ENCODE measurements around the gene PMM2. TPM values are rescaled to one million over a fixed set of nuclear protein-coding genes. Genes with fewer than 3 reads are reported as not detected.

PMM2 gene
- total and polyA plus RNA-seq, 2 donors (not counting 3 experiments of a cell fraction or from before 2014, with no cell fraction given): 29.0 to 61.3 TPM

DNA sequence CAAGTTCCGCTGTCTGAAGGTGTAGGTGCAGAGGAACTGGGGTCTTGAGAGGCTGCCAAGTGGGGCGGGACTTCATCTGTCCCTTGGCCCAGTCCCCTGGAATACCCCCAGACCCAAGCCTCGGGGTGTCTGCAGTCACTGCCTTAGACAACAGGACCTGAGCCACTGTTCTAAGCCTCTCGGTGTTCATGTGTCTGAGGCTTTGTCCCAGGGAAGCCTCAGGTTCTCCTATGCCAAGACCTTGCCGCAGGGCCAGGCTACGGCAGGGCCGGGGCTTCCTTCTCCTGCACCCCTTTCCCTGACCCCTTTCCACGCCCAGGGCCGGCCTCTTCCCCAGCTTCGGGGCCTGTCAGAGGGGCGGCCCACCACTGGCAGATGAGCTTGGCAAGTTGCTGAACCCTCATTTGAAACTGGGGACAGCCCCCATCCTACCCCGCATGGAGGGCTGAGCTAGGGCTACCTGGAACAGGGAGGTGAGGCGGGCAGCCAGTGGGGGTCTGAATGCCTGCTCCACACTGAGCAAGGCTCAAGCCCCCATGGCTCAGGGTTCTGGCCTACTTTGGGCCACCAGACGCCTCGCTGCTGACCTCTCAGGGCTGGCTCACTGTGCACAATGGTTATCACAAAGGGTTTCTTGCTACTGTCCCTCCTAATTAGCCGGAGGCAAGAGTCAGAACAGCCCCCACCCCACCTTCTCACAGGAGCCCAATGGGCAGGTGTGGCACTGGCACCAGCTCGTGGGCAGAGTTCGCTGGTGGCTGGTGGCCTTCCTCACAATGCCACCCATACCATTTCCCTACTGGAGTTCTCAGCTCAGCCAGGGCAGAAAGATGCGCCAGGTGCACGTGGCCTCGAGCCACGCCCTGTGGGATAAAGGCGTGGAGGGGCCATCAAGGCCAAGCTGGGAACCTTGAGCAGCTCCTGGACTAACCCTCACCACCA lies 91.6 kb downstream of the PMM2 start:
- FAIRE-seq (no peak), DNase-seq (ENCODE audit: low read depth, low spot score) (no peak)
- BruUV-seq (replicated peaks): no TSS peak
- Histone ChIP-seq H3K4me1 (ENCODE audit: control insufficient read depth, extremely low read depth, insufficient read depth, low read length) (peaks cover 12% of the 10 kb centered on the region), H3K27ac (ENCODE audit: insufficient read depth, low read depth, low read length) (no peak overlapping the region), H3K4me3 (replicated peaks in 1 of 3; ENCODE audit: insufficient read depth in 1 of 3, low read depth in 1 of 3, low read length in 3 of 3) (no peak overlapping the region), H3K27me3 (ENCODE audit: control insufficient read depth in 2 of 2, insufficient read depth in 2 of 2, low read length in 2 of 2) (no peaks in the 10 kb centered on the region), H3K4me2 (ENCODE audit: insufficient read depth, low read length) (no peak overlapping the region), H3K36me3 (ENCODE audit: control insufficient read depth in 2 of 2, extremely low read depth in 1 of 2, insufficient read depth in 2 of 2, low read length in 2 of 2) (peaks cover 11 to 25% of the 10 kb centered on the region in 2 experiments), H3K9me1 (replicated peaks; ENCODE audit: control insufficient read depth, extremely low read depth, insufficient read depth, low read length) (no peaks in the 10 kb centered on the region), H3K9ac (replicated peaks; ENCODE audit: extremely low read depth, insufficient read depth, low read length) (no peak overlapping the region), H3K9me3 (replicated peaks; ENCODE audit: control insufficient read depth, insufficient read depth, low read length) (no peaks in the 10 kb centered on the region), H4K20me1 (replicated peaks; ENCODE audit: control insufficient read depth, extremely low read depth, insufficient read depth, low read length) (no peaks in the 10 kb centered on the region), H3K79me2 (ENCODE audit: control insufficient read depth, insufficient read depth, low read length) (no peaks in the 10 kb centered on the region), H2AFZ (ENCODE audit: low read depth, low read length) (no peak overlapping the region)
- no peak for TF ChIP-seq JUN (IDR thresholded peaks at IDR 0.05; ENCODE audit: borderline replicate concordance, insufficient read depth, insufficient read length, low read depth)
- TF ChIP-seq, protein P1, sequence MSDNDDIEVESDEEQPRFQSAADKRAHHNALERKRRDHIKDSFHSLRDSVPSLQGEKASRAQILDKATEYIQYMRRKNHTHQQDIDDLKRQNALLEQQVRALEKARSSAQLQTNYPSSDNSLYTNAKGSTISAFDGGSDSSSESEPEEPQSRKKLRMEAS (IDR thresholded peaks at IDR 0.05; ENCODE audit: insufficient read depth, insufficient read length): no peak
- TF ChIP-seq, protein P2, sequence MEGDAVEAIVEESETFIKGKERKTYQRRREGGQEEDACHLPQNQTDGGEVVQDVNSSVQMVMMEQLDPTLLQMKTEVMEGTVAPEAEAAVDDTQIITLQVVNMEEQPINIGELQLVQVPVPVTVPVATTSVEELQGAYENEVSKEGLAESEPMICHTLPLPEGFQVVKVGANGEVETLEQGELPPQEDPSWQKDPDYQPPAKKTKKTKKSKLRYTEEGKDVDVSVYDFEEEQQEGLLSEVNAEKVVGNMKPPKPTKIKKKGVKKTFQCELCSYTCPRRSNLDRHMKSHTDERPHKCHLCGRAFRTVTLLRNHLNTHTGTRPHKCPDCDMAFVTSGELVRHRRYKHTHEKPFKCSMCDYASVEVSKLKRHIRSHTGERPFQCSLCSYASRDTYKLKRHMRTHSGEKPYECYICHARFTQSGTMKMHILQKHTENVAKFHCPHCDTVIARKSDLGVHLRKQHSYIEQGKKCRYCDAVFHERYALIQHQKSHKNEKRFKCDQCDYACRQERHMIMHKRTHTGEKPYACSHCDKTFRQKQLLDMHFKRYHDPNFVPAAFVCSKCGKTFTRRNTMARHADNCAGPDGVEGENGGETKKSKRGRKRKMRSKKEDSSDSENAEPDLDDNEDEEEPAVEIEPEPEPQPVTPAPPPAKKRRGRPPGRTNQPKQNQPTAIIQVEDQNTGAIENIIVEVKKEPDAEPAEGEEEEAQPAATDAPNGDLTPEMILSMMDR (IDR thresholded peaks at IDR 0.05; ENCODE audit: extremely low read depth in 1 of 2, insufficient read depth in 1 of 2, low read depth in 1 of 2, low read length in 2 of 2): no peak
- no peak for TF ChIP-seq EZH2 (IDR thresholded peaks at IDR 0.05; ENCODE audit: borderline replicate concordance, low read depth, low read length, severe bottlenecking)
- no peak for TF ChIP-seq POLR2AphosphoS5 (IDR thresholded peaks at IDR 0.05; ENCODE audit: insufficient read depth, low read depth, low read length)
- TF ChIP-seq POLR2A (IDR thresholded peaks at IDR 0.05; ENCODE audit: low read depth, low read length): no peak
- TF ChIP-seq MYC (IDR thresholded peaks at IDR 0.05; ENCODE audit: low read depth, low read length): no peak
- no peak for TF ChIP-seq FOS (IDR thresholded peaks at IDR 0.05; ENCODE audit: borderline replicate concordance, insufficient read depth, low read length)
- no peak for TF ChIP-seq GATA2 (IDR thresholded peaks at IDR 0.05; ENCODE audit: insufficient read depth, insufficient read length, low read depth, low read length)
- dilution Hi-C loops (cut with MboI; ENCODE audit: extremely low pct_ligation_motif_present, low sequenced_read_pairs) (no loop called here), intact Hi-C loops (cut with micrococcal nuclease) (loop anchor here (5.0 kb wide), 1 partner anchor 118 kb away; no protein-coding TSS in a partner anchor)
- ChIA-PET CTCF (interaction anchor here (2.1 kb wide), 2 partner anchors 9 to 120 kb away, joined by 9 to 18 read pairs; no protein-coding TSS in a partner anchor), POLR2A (no interaction called here)
